Hepatocyte (in vitro differentiated cells): Measurements from ENCODE around the gene KL. TPM values are rescaled to one million over a fixed set of nuclear protein-coding genes. Genes with fewer than 3 reads are reported as not detected.

ENCODE experiments used
- DNase-seq: peaks from one replicate; pipeline ENCODE4 v3.0.0-alpha.2; 2016; ENCODE audit warnings: low spot score
- H2AFZ ChIP-seq: fragments of 200-600 bp; sonication (generic); 2 replicates; pipeline ENCODE4 v1.6.0; 2016; ENCODE audit warnings: antibody characterized with exemption, mild to moderate bottlenecking
- H3K27ac ChIP-seq: fragments of 200-600 bp; sonication (generic); 2 replicates; pipeline ENCODE4 v1.5.1; 2016; ENCODE audit warnings: mild to moderate bottlenecking
- H3K27me3 ChIP-seq: fragments of 200-600 bp; sonication (generic); 2 replicates; pipeline ENCODE4 v1.6.1; 2016
- H3K36me3 ChIP-seq: fragments of 200-600 bp; sonication (generic); replicated peaks from 2 replicates; pipeline ENCODE4 v1.5.1; 2016; ENCODE audit warnings: low read depth; ENCODE audit not compliant: insufficient read depth
- H3K4me1 ChIP-seq: fragments of 200-600 bp; sonication (generic); 2 replicates; pipeline ENCODE4 v1.5.1; 2016; ENCODE audit warnings: mild to moderate bottlenecking, moderate library complexity; ENCODE audit not compliant: insufficient read depth
- H3K4me2 ChIP-seq: fragments of 200-600 bp; sonication (generic); 2 replicates; pipeline ENCODE4 v1.6.0; 2016
- H3K4me3 ChIP-seq: fragments of 200-600 bp; sonication (generic); 2 replicates; pipeline ENCODE4 v1.5.1; 2016; ENCODE audit warnings: mild to moderate bottlenecking
- H3K79me2 ChIP-seq: fragments of 200-600 bp; sonication (generic); 2 replicates; pipeline ENCODE4 v1.6.0; 2017; ENCODE audit warnings: mild to moderate bottlenecking
- H3K9me2 ChIP-seq: fragments of 200-600 bp; sonication (generic); replicated peaks from 2 replicates; pipeline ENCODE4 v1.6.0; 2017; ENCODE audit warnings: mild to moderate bottlenecking; ENCODE audit not compliant: insufficient read depth
- H3K9me3 ChIP-seq: fragments of 200-600 bp; sonication (generic); 2 replicates; pipeline ENCODE4 v1.5.1; 2016; ENCODE audit warnings: low read depth, mild to moderate bottlenecking
- H4K20me1 ChIP-seq: fragments of 200-600 bp; sonication (generic); 2 replicates; pipeline ENCODE4 v1.6.0; 2016; ENCODE audit warnings: mild to moderate bottlenecking; ENCODE audit not compliant: insufficient read depth, poor library complexity, severe bottlenecking
- CTCF ChIP-seq: fragments of 200-600 bp; sonication (generic); IDR thresholded peaks from 2 replicates; pipeline ENCODE4 v1.5.1; 2016; ENCODE audit warnings: antibody characterized with exemption, mild to moderate bottlenecking; ENCODE audit not compliant: poor library complexity
- EZH2 ChIP-seq: fragments of 200-600 bp; sonication (generic); IDR thresholded peaks from 2 replicates; pipeline ENCODE4 v1.6.1; 2016; ENCODE audit warnings: antibody characterized with exemption, mild to moderate bottlenecking, borderline replicate concordance
- EZH2phosphoT487 ChIP-seq: fragments of 200-600 bp; sonication (generic); IDR thresholded peaks from one replicate; pipeline ENCODE4 v1.6.1; 2018; ENCODE audit warnings: antibody characterized with exemption, mild to moderate bottlenecking, low read depth, moderate library complexity; ENCODE audit not compliant: unreplicated experiment, severe bottlenecking
- WGBS: methylation state at CpG from one replicate; pipeline ENCODE4 v1.1.6; 2016; ENCODE audit warnings: low lambda C conversion rate; ENCODE audit errors: missing lambda C conversion rate; 5-methylcytosine and 5-hydroxymethylcytosine counted together
- polyA plus RNA-seq: library from polyadenylated mRNA; unstranded; fragments of >200 nt; fragmentation: Nextera tagmentation; extraction: Ambion mirVana; gene quantifications from 2 replicates; pipeline ENCODE4 v1.2.1, GENCODE V29; 2016
- total RNA-seq: library from RNA; depleted of rRNA; stranded (reverse); fragments of >200 nt; gene quantifications from 2 replicates; pipeline ENCODE4 v1.2.3, GENCODE V29; 2014

The KL gene
- total and polyA plus RNA-seq, 2 experiments from 2014 or later: 1.4 to 1.7 TPM

DNA sequence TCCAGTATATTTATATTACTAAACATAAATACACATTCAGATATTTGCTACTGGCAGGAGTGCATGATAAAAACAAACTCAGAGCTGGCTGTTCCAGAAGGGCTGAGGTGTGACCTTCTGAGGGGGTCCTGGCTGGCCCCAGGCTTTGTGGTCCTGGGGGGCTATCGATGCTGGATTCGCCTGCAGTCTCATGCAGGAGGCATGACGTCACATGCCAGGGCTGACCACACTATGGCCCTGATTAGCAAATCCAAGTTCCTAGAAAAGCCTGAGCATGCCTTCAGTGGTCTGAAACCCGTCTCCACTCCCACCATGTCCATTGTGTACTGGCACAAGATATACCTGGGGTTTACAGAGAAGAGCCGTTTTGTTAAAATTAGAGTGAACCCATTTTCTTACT is 97.9 kb downstream of the KL start:
- 86% methylated on average over 5 of the region's 5 CpGs for WGBS
- Histone ChIP-seq H3K79me2 (no peaks in the 10 kb centered on the region), H3K27me3 (no peaks in the 10 kb centered on the region), H3K4me1 (peaks cover 27% of the 10 kb centered on the region), H3K9me3 (no peaks in the 10 kb centered on the region), H3K4me3 (no peak overlapping the region), H2AFZ (no peak overlapping the region), H3K9me2 (no peaks in the 10 kb centered on the region), H3K36me3 (no peaks in the 10 kb centered on the region), H3K27ac (no peak overlapping the region), H4K20me1 (no peaks in the 10 kb centered on the region), H3K4me2 (no peak overlapping the region)
- DNase-seq: no peak
- no peak for TF ChIP-seq EZH2
- TF ChIP-seq CTCF: no peak
- no peak for TF ChIP-seq EZH2phosphoT487

DNA sequence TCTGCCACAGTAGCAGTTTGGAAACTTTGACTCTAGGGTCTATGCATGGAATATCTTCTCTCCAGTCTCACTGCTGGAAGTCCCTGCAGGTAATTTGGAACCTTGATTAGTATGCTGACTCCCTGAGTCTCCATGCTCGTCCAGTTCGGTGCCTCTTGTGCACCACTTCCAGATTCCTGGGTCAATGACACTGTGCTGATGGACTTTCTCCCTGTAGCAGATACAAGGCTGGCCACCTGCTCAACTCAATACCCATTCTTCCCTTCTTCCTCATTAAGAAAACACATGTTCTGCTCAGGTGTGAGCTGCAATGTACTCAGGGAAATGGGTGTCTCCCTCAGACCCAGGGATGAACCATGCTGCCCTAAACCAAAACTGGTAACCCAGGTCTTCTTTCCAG is 99.1 kb downstream of the KL start:
- WGBS: 87% methylated on average over 2 of the region's 2 CpGs
- no peaks in the 10 kb centered on the region for H3K9me2 ChIP-seq

More for the DNA sequence above, 99.1 kb downstream of the KL start:
- no peak overlapping the region for H2AFZ ChIP-seq
- H3K4me1 ChIP-seq: peaks cover 32% of the 10 kb centered on the region
- no peaks in the 10 kb centered on the region for H3K27me3 ChIP-seq
- no peaks in the 10 kb centered on the region for H4K20me1 ChIP-seq
- no peak for TF ChIP-seq CTCF
- TF ChIP-seq EZH2: no peak
- no peak for TF ChIP-seq EZH2phosphoT487
- H3K9me3 ChIP-seq: no peaks in the 10 kb centered on the region
- DNase-seq: no peak
- H3K79me2 ChIP-seq: no peaks in the 10 kb centered on the region
- no peak overlapping the region for H3K27ac ChIP-seq
- H3K4me3 ChIP-seq: no peak overlapping the region
- no peaks in the 10 kb centered on the region for H3K36me3 ChIP-seq
- no peak overlapping the region for H3K4me2 ChIP-seq
